Measurements from ENCODE around the gene CCDC88C.
"Not testable (repeated sequence)": the region's sequence is repeated elsewhere in the genome, so short reads cannot be mapped to it uniquely, and the experiment has no call there.

Gene CCDC88C

GRCh38 chr14:91264151-91265150, 153.2 kb downstream of the CCDC88C start:
- peak; percentile 76 for DNase-seq

- no peak for DNase-seq
Measured at GRCh38 chr14:91263329-91263728, 154.3 kb downstream of the CCDC88C start.

- DNase-seq, result no peak
Measured at GRCh38 chr14:91261986-91262549, 155.6 kb downstream of the CCDC88C start.

GRCh38 chr14:91261115-91261514, 156.5 kb downstream of the CCDC88C start:
- DNase-seq, result peak; percentile 77

- DNase-seq, result no peak
Measured at GRCh38 chr14:91258876-91259275, 158.7 kb downstream of the CCDC88C start.

GRCh38 chr14:91258011-91258618, 159.5 kb downstream of the CCDC88C start:
- no peak for DNase-seq

GRCh38 chr14:91257328-91258010, 160.2 kb downstream of the CCDC88C start:
- no peak for DNase-seq

GRCh38 chr14:91256661-91257060, 161.0 kb downstream of the CCDC88C start:
- DNase-seq, result no peak

GRCh38 chr14:91255026-91255695, 162.5 kb downstream of the CCDC88C start:
- DNase-seq, result no peak

- DNase-seq, result no peak
Measured at GRCh38 chr14:91254461-91254860, 163.2 kb downstream of the CCDC88C start.

- no peak for DNase-seq
Measured at GRCh38 chr14:91253795-91254323, 163.8 kb downstream of the CCDC88C start.

- DNase-seq, result peak; percentile 86
Measured at GRCh38 chr14:91252871-91253794, 164.5 kb downstream of the CCDC88C start.

GRCh38 chr14:91250912-91251311, 166.7 kb downstream of the CCDC88C start:
- DNase-seq, result no peak

- peak; percentile 86 for DNase-seq
Measured at GRCh38 chr14:91249841-91250616, 167.6 kb downstream of the CCDC88C start.

- peak; percentile 92 for DNase-seq
Measured at GRCh38 chr14:91246051-91246852, 171.4 kb downstream of the CCDC88C start.

- DNase-seq, result not testable (repeated sequence)
Measured at GRCh38 chr14:91245616-91246015, 172.0 kb downstream of the CCDC88C start.

GRCh38 chr14:91245029-91245428, 172.6 kb downstream of the CCDC88C start:
- peak; percentile 91 for DNase-seq

GRCh38 chr14:91244501-91244901, 173.1 kb downstream of the CCDC88C start, which contains the start of gene GPR68:
TSS of gene GPR68 (minus strand) at chr14:91244704. CDS start at chr14:91235050, 9,654 bp downstream.
- peak; percentile 77 for DNase-seq

- no peak for DNase-seq
Measured at GRCh38 chr14:91243074-91243471, 174.5 kb downstream of the CCDC88C start.

Data from activated effector memory CD4-positive, alpha-beta T cell treated with anti-CD3 and anti-CD28 coated beads, Interleukin-2, amount 50 U/mL, for 16 hours (primary cell).